ENCODE measurements around the gene ARMC2. TPM values are rescaled to one million over a fixed set of nuclear protein-coding genes. Genes with fewer than 3 reads are reported as not detected.

Gene ARMC2
- total and polyA plus RNA-seq, 2 of the 8 experiments (the other 6 are each of a cell fraction or from before 2014, with no cell fraction given), result 1.6 to 4.4 TPM

GRCh38 chr6:109008537-109009235 lies 160.5 kb downstream of the ARMC2 start:
- H3K14ac ChIP-seq (ENCODE audit: insufficient read length), result no peak overlapping the region
- no peak overlapping the region for H2AK5ac ChIP-seq (ENCODE audit: low read depth, low read length)
- no peak overlapping the region for H3K23ac ChIP-seq (ENCODE audit: insufficient read length)
- FAIRE-seq (no peak), DNase-seq (ENCODE audit: low read depth in 1 of 2, low spot score in 2 of 2) (no peak)
- H3K27me3 ChIP-seq (replicated peaks in 1 of 4; ENCODE audit: control insufficient read depth in 3 of 4, extremely low read depth in 1 of 4, insufficient read depth in 3 of 4, low read length in 3 of 4), result peaks cover 0 to 1% (median 0%) of the 10 kb centered on the region in 4 experiments; a peak in 1 of 7 replicates
- no peak overlapping the region for H2BK20ac ChIP-seq (ENCODE audit: low read length)
- H3K56ac ChIP-seq (replicated peaks; ENCODE audit: insufficient read length, low read depth, low read length), result peak overlapping the region; percentile 83
- H3K36me3 ChIP-seq (ENCODE audit: control insufficient read depth in 2 of 4, insufficient read depth in 4 of 4, low read length in 3 of 4), result no peaks in the 10 kb centered on the region
- peaks cover 9% of the 10 kb centered on the region for H3K23me2 ChIP-seq (ENCODE audit: low read depth, low read length)
- H3K79me1 ChIP-seq (ENCODE audit: low read depth, low read length), result no peaks in the 10 kb centered on the region
- POLR2A ChIA-PET (ENCODE audit: partially characterized antibody), result interaction anchor here (1.2 to 1.9 kb wide), 3 partner anchors 9 to 86 kb away, joined by 3 to 8 read pairs (median 4); partner anchors contain the start of gene SESN1
- H4K8ac ChIP-seq (ENCODE audit: extremely low read depth, insufficient read depth, low read length), result peak overlapping the region; percentile 86
- peak overlapping the region; percentile 88 for H2BK5ac ChIP-seq (ENCODE audit: low read depth, low read length)
- 10% methylated on average over 23 of the region's 24 CpGs; no CpG with 5 or more reads in 1 of the 2 experiments for WGBS, 2 experiments (ENCODE audit: extremely low coverage in 1 of 2, insufficient coverage in 1 of 2, insufficient read length in 1 of 2, insufficient replicate concordance in 2 of 2, low coverage in 1 of 2, low lambda C conversion rate in 2 of 2, missing lambda C conversion rate in 1 of 2)
- H3K18ac ChIP-seq (ENCODE audit: extremely low read depth, low read length), result peak overlapping the region; percentile 81
- H3K4me2 ChIP-seq (ENCODE audit: insufficient read depth in 1 of 2, low read depth in 2 of 2, low read length in 2 of 2), result peak overlapping the region; percentile 75 to 85
- CTCF ChIA-PET (ENCODE audit: partially characterized antibody), result interaction anchor here (0.8 to 1.2 kb wide), 2 partner anchors 19 to 94 kb away, joined by 3 read pairs; no protein-coding TSS in a partner anchor
- H3K79me2 ChIP-seq (ENCODE audit: control insufficient read depth in 1 of 2, insufficient read depth in 2 of 2, low read length in 2 of 2), result peaks cover 0 to 37% of the 10 kb centered on the region in 2 experiments; a peak in 2 of 4 replicates
- peak overlapping the region; percentile 59 to 86 (median 76); a peak in 6 of 7 replicates for H3K9ac ChIP-seq (replicated peaks in 1 of 4; ENCODE audit: extremely low read depth in 1 of 4, low read depth in 3 of 4, low read length in 3 of 4)
- peak overlapping the region; percentile 80 for H3K27ac ChIP-seq (ENCODE audit: low read depth, low read length)
- H2BK120ac ChIP-seq (replicated peaks; ENCODE audit: low read depth, low read length), result no peak overlapping the region
- TF ChIP-seq CREB1 (IDR thresholded peaks at IDR 0.05) (peak; percentile 11; the same call in 1 of the 2 replicates), GABPA (IDR thresholded peaks at IDR 0.05; ENCODE audit: borderline replicate concordance, insufficient read depth, low read length) (no peak)
- 0 out of 2 replicates have a peak overlapping the region, but pooled peaks have one; percentile 62 for H2BK12ac ChIP-seq (ENCODE audit: low read depth, low read length)
- peak overlapping the region; percentile 29 for H4K5ac ChIP-seq (ENCODE audit: insufficient read length, low read depth, low read length)
- no peaks in the 10 kb centered on the region for H4K20me1 ChIP-seq (replicated peaks in 1 of 2; ENCODE audit: control insufficient read depth in 1 of 2, insufficient read depth in 2 of 2, low read length in 2 of 2)
- H3K9me3 ChIP-seq (ENCODE audit: insufficient read depth in 2 of 2, low read depth in 1 of 2, low read length in 1 of 2), result no peaks in the 10 kb centered on the region
- H2AFZ ChIP-seq (ENCODE audit: low read length), result peak overlapping the region; percentile 89
- peaks cover 0 to 6% (median 0%) of the 10 kb centered on the region in 4 experiments; a peak in 3 of 7 replicates for H3K4me1 ChIP-seq (replicated peaks in 1 of 4; ENCODE audit: control insufficient read depth in 3 of 4, insufficient read depth in 4 of 4, low read length in 3 of 4)
- H4K91ac ChIP-seq (replicated peaks; ENCODE audit: insufficient read length, low read length), result peak overlapping the region; percentile 85
- no peak overlapping the region for H2BK15ac ChIP-seq (ENCODE audit: low read length)
- no peak overlapping the region for H3K4ac ChIP-seq (replicated peaks; ENCODE audit: insufficient read length, low read depth, low read length)
- H3K4me3 ChIP-seq (ENCODE audit: extremely low read depth in 1 of 4, insufficient read depth in 2 of 4, low read depth in 3 of 4, low read length in 4 of 4), result peak overlapping the region; percentile 86 to 95 (median 92)

All from H1 (cell line).